Measurements from ENCODE around the gene TFB1M.

Gene TFB1M

DNA sequence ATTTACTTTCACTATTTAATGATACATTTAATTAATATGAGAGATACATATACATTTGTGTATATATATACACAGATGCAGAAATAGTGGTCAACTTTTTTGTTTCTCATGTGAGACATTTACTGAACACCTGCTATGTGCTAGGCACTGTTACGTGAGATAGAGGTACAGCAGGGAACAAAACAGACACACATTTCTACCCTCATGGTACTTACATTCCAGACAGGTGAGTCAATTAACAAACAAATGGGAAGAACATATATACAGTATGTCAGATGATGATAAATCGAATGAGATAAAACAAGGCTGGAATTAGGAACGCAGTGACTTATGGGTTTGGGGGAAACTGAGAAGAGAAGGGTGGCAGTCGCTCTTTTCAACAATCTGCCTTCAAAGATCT is 5.1 kb downstream of the TFB1M start:
- in situ Hi-C loops (cut with HindIII; ENCODE audit: low sequenced_read_pairs), result no loop called here
- no peak overlapping the region for H3K4me3 ChIP-seq (ENCODE audit: low read depth, low read length)
- no peak for TF ChIP-seq CTCF (IDR thresholded peaks at IDR 0.05; ENCODE audit: low read depth, low read length)
- DNase-seq (ENCODE audit: low read depth, low spot score), result no peak

GRCh38 chr6:155306958-155307357 is 7.3 kb downstream of the TFB1M start:
- DNase-seq (ENCODE audit: low read depth, low spot score), result no peak
- TF ChIP-seq CTCF (IDR thresholded peaks at IDR 0.05; ENCODE audit: low read depth, low read length), result no peak
- in situ Hi-C loops (cut with HindIII; ENCODE audit: low sequenced_read_pairs), result no loop called here
- H3K4me3 ChIP-seq (ENCODE audit: low read depth, low read length), result no peak overlapping the region

- TF ChIP-seq CTCF (IDR thresholded peaks at IDR 0.05; ENCODE audit: low read depth, low read length), result no peak
- in situ Hi-C loops (cut with HindIII; ENCODE audit: low sequenced_read_pairs), result no loop called here
- H3K4me3 ChIP-seq (ENCODE audit: low read depth, low read length), result no peak overlapping the region
- DNase-seq (ENCODE audit: low read depth, low spot score), result no peak
Observed at GRCh38 chr6:155303361-155303870, 10.9 kb downstream of the TFB1M start.

DNA sequence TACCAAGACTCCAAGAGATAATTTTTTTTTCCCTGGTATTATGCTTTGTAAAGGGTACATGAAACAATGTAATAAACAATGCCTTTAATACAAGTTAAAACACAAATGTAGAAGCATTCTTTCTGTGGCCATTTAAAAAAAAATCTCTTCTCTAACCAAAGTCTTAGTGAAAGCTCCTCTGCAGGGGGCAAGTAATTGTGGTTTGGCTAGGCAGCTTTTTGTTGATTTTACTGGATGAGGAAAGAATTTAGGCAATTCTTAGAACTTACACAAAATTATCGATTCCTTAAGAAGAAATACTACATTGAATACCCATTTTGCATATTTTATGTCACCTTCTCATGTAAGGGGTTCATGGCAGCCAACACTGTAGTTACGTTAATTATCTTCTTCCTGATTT is 12.4 kb downstream of the TFB1M start:
- peak; percentile 83 for DNase-seq (ENCODE audit: low read depth, low spot score)
- in situ Hi-C loops (cut with HindIII; ENCODE audit: low sequenced_read_pairs), result no loop called here
- no peak for TF ChIP-seq CTCF (IDR thresholded peaks at IDR 0.05; ENCODE audit: low read depth, low read length)
- no peak overlapping the region for H3K4me3 ChIP-seq (ENCODE audit: low read depth, low read length)

GRCh38 chr6:155297669-155298068 is 16.6 kb downstream of the TFB1M start:
- TF ChIP-seq CTCF (IDR thresholded peaks at IDR 0.05; ENCODE audit: low read depth, low read length), result no peak
- in situ Hi-C loops (cut with HindIII; ENCODE audit: low sequenced_read_pairs), result no loop called here
- no peak overlapping the region for H3K4me3 ChIP-seq (ENCODE audit: low read depth, low read length)
- no peak for DNase-seq (ENCODE audit: low read depth, low spot score)

DNA sequence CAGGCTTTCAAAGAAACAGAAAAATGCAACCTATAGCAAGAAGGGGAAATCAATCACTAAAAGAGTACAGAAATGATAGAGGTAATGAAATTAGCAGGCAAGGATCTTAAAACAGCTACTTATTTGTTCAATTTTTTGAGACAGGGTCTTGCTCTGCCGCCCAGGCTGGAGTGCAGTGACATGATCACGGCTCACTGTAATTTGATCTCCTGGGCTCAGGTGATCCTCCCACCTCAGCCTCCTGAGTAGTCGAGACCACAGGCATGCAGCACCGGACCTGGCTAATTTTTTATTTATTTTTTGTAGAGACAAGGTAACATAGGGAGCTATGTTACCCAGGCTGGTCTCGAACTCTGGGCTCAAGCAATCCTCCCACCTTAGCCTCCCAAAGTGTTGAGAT is 21.6 kb downstream of the TFB1M start:
- in situ Hi-C loops (cut with HindIII; ENCODE audit: low sequenced_read_pairs), result no loop called here
- H3K4me3 ChIP-seq (ENCODE audit: low read depth, low read length), result no peak overlapping the region
- no peak for DNase-seq (ENCODE audit: low read depth, low spot score)
- TF ChIP-seq CTCF (IDR thresholded peaks at IDR 0.05; ENCODE audit: low read depth, low read length), result no peak

DNA sequence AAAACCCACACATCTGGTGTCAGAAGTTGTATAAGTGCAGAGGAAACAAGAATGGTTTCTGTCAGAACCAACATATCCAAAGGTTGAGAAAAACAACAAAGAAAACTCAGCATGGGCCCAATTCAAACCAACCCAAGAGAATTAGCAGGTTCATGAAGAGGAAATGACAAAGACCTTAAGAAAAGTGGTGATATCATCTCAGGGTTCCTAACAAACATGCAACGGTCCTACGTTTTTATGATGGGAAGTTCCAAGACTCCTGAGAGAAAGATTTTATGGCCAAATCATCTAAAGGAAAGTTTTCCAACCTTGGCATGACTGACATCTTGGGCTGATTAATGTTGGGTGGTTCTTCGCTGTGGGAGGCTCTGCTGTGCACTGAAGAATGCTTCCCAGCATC is 23.0 kb downstream of the TFB1M start:
- TF ChIP-seq CTCF (IDR thresholded peaks at IDR 0.05; ENCODE audit: low read depth, low read length), result no peak
- no peak overlapping the region for H3K4me3 ChIP-seq (ENCODE audit: low read depth, low read length)
- in situ Hi-C loops (cut with HindIII; ENCODE audit: low sequenced_read_pairs), result no loop called here
- DNase-seq (ENCODE audit: low read depth, low spot score), result peak; percentile 27

Data from astrocyte of the spinal cord (primary cell).